NCI-H524 (cell line): ENCODE results near the gene NPRL2.

Experiments used
- DNase-seq, 2 experiments: peaks; one replicate each; lab custom pipeline; 2025; lab: John Stamatoyannopoulos, UW

Gene NPRL2

DNA sequence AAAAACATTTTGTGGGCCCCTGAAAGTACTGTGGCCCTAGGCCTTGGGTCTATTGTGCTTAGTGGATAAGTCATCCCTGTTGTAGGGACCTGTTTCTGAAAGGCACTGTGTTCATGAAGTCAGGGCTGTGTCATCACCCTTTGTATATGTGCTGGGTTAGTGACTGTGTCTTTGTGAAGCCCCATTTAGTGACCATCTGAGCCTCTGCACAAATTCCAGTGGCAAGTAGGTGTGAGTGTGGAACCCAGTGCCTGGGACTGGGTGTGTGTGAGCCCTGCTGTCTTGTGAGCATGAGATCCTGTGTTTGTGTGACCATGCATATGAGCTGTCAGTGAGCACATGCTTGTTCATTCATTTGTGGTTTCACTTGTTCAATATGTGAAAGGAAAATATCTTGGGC is 46.0 kb downstream of the NPRL2 start:
- DNase-seq: no peak

DNA sequence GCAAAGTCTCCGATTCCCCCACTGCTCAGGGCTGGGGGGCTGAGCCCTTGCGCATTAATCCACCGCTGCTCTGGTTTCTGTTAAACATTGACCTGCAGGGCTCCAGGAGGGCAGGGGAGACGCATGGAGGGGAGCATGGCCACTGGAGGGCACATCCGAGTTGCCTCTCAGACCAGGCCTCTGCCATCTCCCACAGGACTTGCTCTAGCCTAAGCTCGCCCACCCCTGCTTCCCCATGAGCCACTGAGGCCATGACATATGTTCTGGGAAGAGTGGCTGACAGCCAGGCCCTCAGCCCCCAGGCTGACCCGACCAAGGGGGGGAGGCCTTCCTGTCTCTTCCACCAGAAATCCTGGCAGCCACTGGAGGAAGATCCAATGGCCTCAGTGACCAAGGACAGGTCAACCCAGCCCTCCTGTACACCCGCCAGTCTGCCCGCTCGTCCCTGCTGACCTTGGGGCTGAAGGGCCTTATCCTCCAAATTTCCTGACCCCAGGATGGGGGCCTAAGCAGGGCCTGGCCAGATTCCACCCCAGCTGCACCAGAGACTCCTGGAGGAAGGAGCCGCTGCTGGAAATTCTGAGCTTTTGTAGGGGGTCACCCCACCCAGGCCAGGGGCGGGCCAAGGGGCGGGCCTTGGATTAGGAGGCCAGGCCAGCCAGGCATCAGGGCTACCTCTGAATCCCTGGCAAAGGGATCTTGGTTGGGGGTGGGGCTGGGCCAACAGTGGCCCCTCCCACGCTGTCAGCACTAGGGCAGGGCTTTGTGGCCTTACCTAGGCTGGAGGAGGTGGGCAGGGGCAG is 47.4 kb downstream of the NPRL2 start, which contains the start of gene HYAL1:
Gene HYAL1, minus strand, starts transcription at position 562 of the 803 bp plus-strand sequence. CDS start 618 bp downstream, outside the sequence.
- DNase-seq: no peak

DNA sequence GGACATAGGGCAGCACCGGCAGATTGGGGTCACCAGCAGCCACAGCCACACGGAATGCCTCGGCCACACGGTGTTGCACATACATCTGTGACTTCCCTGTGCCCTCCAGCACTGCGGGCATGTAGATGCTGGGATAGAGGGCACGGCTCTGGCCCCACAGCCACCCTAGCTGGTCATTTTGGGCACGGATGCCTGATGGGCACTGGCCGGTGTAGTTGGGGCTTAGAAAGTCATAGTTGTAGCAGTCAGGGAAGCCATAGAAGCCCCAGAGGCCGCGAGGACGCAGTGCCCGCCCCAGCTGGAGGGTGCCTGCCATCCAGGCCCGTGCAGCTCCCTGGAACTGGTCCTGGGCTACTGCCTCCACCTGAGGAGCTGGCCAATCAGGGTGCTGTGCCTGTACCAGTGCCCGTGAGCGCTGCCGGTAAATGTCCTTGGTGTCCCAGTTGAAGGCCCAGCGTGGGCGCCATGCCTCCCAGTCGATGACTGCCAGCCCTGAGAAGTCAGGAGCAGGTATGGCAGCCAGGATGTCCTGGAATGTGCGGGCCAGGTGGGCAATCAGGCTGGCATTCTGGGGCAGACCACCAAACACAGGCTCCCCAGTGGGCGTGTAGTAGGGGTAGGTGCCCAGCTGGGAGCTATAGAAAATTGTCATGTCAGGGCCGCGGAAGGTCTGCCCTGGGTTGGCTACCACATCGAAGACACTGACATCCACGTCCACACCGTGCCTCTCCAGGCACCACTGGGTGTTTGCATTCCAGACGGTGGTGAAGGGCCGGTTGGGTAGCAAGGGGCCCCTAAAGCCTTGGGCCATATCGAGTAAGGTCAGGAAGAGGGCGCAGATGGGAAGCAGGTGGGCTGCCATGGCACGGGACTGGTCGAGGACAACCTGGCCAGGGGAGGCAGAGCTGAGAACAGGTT is 48.2 kb downstream of the NPRL2 start:
- no peak for DNase-seq

DNA sequence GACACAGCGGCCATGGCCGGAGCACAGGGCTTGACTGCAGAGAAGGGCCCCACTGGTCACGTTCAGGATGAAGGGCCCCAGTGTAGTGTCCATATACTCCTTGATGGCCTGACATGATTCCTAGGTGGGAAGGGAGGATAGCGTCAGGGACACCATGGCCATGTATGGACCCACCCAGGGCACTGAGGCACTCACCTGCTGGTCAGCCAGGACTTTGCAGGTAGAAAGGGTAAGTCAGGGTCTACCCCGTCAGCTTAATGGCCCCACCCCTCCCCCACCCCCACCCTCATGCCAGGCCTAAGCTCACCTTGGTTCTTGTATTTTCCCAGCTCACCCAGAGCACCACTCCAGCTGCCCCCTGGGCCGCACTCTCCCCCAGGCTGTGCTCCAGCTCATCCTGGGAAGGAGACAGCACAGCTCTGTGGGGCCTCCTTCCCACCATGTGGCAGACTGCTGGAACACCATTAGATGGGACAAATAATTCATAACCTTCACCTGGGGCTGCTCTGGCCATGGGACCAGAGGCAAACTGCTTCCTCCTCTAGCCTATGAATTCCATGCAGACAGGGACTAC is 49.8 kb downstream of the NPRL2 start:
- DNase-seq: no peak

DNA sequence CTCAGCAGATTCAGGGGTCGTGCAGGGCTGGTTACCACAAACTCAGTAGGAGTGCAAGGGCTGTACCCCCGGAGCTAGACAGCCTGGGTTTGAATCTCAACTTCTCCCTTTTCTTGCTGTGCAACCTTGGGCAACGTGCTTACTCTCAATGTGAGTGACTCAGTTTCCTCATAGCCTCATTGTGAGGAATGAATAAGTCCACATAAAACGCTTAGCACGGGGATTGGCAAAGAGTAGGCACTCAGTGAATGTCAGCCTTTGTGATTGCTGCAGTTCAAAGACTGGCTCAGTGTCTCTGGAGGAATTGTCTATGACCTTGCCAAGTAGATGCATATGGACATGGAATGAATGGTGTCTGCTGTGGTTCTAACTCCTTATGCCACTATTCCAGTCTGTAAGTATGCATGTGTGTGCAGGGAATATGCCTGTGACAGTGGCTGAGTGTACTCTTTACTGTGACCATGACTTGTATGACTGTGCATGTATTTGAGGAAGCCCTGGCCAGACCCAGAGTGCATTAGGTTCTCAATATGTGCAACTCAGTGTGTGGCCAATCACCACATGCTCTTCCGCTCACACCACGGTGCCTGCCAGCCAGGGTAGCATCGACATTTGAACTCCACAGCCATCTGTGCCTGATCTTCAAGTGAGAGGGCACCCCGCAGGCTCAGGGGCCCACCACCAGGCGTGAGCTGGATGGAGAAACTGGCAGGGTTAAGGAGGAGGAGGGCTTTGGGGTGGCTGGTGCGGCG is 50.5 kb downstream of the NPRL2 start:
- no peak for DNase-seq

DNA sequence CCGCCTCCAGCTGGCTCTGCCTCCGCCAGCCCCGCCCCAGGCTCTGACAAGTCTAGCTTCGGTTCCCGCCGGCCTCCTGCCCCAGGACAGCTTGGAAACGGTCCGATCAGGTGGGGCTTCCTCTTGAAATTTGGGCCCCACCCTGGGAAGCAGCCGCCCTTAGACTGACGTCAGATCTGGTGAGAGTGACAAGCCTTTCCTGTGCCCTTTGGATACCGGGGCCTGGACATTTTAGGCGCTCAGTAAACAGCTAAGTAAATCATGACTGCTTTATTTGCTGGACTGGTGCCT is 51.0 kb downstream of the NPRL2 start:
- DNase-seq: no peak

DNA sequence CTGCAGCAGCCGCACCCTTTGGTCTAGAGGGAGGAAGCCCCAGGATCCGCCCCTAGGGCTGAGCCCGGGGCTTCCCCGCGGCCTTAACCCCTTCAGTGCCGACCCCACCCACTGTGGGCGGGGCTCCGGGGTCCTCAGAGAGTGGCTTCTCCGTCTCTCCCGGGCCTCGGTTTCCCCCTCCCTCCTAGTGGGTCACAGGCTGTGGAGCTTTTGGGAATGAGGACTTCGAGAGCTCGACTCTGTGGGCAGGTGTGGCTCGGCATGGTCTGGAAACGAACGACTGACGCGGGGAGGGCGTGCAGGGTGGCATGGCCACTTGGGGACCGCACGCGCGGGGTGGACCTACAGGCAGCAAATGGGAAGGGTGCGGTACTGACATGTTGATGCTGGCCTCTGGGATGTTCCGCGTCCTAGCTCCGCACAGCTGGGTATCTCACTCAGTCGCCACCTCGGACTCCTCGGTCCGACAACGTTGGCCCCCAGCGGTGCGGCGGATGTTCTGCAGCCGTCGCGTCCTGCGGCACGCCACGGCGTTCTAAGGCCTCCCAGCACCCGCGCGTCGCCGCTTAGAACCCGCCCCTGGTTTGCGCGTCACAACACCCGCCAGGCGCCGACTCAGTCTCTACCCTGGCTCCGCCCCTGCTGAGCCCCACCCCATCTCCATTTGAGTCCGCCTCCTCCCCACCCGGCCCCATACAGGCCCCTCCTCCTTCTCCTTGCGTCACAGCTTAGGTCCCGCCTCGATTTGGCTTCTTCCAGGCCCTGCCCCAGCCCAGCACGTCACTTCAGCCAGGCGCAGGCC is 51.5 kb downstream of the NPRL2 start, which contains the start of the genes HYAL3 and NAA80:
Gene HYAL3, minus strand, starts transcription at position 570 of the 802 bp plus-strand sequence. CDS start 3,803 bp downstream, outside the sequence.
Gene NAA80, minus strand, starts transcription at position 570 of the 802 bp plus-strand sequence. CDS start 1,942 bp downstream, outside the sequence.
- DNase-seq: no peak

DNA sequence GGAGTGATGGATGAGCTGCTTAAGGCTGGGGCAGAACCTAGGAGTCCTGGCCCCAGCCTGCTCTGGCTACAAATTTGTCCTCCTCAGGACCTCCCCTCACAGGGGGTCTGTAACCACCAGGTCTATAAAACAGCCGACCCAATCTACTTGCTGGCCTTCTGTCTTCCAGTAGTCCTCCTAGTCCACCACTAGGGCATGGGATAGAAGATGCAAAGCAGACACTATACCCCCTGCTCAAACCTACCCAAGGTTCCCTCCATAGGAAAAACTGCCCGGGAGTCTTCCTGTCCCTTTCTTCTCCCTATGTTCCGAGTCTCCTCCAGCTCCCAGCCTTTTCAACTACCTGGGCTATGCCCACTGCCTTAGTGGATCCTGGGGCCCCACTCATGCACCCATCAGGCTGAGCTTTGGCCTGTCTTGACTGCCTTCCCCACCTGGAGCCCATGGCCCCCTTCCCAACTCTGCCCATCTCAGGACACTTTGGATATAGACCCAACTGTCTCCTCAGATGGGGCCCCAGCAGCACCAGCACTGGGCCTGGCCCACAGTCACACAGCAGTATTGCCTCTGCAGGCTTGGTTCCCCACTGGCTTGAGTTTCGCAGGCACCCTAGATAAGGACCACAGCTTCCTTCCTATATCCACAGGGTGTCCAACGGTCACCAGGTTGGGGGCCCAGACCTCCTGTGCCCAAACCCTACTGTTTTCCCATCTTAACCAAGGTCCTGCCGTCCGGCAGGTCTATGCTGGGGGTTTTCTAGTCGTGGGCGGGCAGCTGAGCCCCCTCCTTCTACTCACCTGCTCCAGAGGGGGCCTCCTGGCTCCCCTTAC is 52.5 kb downstream of the NPRL2 start:
- DNase-seq: no peak

DNA sequence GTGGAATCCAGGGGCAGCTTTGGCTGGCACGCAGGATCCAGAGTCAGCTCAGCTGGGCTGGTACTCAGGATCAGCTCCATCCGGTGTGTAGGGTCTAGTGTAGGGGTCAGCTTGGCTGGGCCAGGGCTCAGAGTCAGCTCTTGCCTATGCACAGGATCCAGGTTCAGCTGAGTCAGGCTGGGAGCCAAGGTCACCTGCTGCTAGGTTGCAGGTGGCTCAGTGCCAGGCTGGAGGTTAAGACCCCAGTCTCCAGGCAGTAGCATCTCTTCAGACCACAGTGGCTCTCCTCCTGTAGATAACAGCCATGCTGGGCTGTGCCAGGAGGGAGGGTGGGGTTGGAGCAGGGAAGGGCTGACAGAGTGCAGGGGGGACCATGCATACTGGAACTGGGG is 53.2 kb downstream of the NPRL2 start:
- DNase-seq: no peak
